Measurements from ENCODE around the gene ADRM1.

GRCh38 chr20:62299666-62300236, 3.0 kb upstream of the ADRM1 start:
- TF ChIP-seq YY1 (IDR thresholded peaks at IDR 0.05; ENCODE audit: insufficient read depth, insufficient read length) (no peak), ZNF274 (IDR thresholded peaks at IDR 0.05; ENCODE audit: low read depth, low read length) (no peak)
